ENCODE results near the gene LONP2.
"Not testable (repeated sequence)": the region's sequence is repeated elsewhere in the genome, so short reads cannot be mapped to it uniquely, and the experiment has no call there.

Gene LONP2

GRCh38 chr16:48235556-48236136, 8.5 kb upstream of the LONP2 start:
- no peak for DNase-seq (ENCODE audit: low read depth)

GRCh38 chr16:48236286-48236685, 7.8 kb upstream of the LONP2 start:
- DNase-seq (ENCODE audit: low read depth) = no peak

GRCh38 chr16:48240147-48240546, 4.0 kb upstream of the LONP2 start:
- not testable (repeated sequence) for DNase-seq (ENCODE audit: low read depth)

GRCh38 chr16:48244863-48245195, 729 bp downstream of the LONP2 start:
- DNase-seq (ENCODE audit: low read depth) = no peak

GRCh38 chr16:48246066-48246465, 2.0 kb downstream of the LONP2 start:
- no peak for DNase-seq (ENCODE audit: low read depth)

DNA sequence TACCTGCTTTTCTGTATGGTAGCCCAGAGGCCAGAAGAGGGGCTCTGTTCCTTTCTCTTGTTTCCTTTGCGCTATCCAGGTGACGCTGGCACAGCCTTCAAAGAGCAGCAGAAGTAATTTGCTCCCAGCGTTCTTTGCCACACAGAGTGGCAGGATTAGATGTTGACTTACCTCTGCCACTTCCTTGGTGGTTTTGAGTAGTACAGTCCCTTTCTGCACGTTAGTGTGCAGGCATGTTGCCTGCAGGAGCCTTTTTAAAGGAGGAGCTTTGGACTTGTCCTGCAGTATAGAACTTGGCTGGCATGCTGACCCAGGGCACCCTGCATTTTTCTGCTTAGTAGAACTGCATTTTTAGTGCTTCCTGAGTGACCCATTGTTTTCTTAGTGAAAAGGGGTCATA, 3.2 kb downstream of the LONP2 start, which contains the start of gene ABCC11:
ABCC11 (minus strand) TSS at position 229 of the 400 bp plus-strand sequence. CDS start 15,618 bp downstream, outside the sequence.
- no peak for DNase-seq (ENCODE audit: low read depth)

DNA sequence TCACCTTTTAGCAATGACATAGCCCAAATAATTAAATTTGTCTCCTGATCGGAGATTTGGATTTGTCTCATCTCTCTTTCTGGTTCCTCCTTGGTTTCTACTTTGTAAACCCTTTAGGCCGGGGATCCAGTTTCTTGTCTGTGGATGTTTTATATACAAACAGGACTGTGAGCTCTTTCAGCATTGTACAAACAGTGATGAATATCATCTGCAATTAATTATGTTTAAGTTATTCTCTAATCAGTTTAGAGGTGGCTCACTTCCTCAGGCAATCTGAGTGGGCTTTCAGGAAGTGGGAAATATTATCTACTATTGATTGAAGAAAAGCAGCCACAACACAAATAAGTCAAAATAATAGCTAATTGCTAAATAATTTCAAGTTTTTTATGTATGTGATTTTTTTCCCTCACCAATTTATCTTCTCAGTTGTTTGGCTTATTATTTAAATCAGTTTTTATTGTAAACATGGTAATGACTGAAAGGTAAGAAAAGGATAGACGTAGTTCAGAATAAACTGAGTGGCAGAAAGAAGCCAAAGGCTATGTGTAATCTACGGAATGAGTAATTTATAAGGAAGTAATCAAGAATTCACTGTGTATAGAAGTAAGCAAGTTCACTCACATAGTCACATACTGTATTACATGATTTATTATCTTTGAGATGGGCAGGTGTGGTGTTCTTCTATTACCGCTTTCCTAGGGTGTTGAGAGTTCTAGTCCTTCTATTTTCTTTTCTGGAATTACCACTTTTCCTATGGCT, 6.6 kb downstream of the LONP2 start:
- no peak for DNase-seq (ENCODE audit: low read depth)

DNA sequence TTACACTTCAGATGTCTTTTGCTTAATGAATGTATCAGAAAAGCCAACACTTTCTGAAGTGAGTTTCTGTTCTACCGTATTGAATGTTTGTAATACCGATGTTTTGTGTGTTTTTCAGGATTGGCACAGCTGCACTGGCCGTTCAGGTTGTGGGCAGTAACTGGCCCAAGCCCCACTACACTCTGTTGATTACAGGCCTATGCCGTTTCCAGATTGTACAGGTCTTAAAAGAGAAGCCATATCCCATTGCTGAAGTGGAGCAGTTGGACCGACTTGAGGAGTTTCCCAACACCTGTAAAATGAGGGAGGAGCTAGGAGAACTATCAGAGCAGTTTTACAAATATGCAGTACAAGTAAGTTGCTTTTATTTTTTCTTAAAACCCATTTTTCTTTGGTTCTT, 7.9 kb downstream of the LONP2 start:
- DNase-seq (ENCODE audit: low read depth) = no peak

DNA sequence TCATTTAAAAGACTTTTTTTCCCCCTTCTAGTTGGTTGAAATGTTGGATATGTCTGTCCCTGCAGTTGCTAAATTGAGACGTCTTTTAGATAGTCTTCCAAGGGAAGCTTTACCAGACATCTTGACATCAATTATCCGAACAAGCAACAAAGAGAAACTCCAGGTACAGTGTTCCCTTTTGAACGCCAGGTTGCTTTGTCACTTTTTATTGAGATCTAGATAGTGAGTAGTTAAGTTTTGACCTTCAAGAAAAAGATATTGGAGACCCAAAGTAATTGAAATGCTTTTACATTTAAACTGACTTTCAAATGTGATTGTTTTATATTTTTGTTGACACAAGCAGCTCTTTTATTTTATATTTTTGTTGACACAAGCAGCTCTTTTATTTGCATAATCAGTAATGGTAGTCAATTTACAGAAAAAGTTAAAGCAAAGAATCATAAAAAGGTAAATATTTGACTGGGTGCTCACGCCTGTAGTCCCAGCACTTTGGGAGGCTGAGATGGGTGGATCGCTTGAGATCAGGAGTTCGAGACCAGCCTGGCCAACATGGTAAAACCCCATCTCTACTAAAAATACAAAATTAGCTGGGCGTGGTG, 12.6 kb downstream of the LONP2 start:
- no peak for DNase-seq (ENCODE audit: low read depth)

DNA sequence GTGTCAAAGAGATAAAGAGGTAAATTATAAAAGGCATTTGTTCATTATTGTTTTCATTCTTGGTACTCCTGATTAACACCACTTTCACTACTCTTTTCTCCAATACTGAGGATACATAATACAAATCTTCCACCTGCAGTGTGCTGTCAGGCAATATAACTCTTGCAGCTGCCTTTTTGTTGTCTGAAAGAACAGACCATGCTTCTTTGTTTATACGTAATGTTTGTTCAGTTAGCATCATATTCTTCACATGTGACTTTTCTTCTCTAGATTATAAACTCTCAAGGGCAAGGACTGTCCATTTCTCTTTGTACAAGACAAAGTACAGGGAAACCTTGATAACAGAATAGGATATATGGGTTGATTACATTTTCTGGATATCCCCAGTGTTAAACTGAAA, 17.5 kb downstream of the LONP2 start:
- DNase-seq (ENCODE audit: low read depth) = no peak

DNA sequence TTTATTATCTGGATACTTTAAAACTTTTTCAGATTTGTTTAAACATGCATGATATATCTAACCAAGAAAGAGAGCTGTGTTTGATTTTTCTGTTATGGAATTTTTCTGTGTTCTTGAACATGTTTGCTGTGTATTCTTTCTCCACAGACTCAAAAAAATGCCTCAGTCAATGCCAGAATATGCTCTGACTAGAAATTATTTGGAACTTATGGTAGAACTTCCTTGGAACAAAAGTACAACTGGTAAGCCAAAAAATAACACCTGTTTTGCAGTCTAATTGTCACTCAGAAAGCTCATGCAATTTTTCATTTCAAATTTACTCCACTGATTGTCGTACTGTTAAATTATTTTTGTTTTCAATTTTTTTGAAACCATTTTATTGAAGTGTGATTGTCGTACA, 18.5 kb downstream of the LONP2 start:
- DNase-seq (ENCODE audit: low read depth) = no peak

GRCh38 chr16:48269011-48269410, 24.9 kb downstream of the LONP2 start:
- DNase-seq (ENCODE audit: low read depth) = no peak

DNA sequence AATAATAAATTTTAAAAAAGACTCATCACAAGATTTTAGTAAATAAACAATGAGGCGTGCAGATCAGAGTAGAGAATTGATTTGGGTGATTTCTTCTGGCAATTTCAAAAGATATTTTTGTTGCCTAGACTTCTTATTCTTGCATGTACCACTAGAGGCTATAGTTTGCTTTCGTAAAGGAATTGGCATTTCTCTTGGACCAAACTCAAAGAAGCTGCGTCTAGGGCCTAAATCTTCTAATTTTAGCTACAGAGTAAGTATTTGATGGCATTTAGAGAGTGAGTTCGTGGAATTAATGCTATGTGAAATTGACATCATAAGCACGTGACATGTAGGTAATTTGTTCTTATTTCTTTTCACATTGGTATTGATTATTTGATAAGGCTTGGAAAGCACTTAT, 27.6 kb downstream of the LONP2 start:
- no peak for DNase-seq (ENCODE audit: low read depth)

DNA sequence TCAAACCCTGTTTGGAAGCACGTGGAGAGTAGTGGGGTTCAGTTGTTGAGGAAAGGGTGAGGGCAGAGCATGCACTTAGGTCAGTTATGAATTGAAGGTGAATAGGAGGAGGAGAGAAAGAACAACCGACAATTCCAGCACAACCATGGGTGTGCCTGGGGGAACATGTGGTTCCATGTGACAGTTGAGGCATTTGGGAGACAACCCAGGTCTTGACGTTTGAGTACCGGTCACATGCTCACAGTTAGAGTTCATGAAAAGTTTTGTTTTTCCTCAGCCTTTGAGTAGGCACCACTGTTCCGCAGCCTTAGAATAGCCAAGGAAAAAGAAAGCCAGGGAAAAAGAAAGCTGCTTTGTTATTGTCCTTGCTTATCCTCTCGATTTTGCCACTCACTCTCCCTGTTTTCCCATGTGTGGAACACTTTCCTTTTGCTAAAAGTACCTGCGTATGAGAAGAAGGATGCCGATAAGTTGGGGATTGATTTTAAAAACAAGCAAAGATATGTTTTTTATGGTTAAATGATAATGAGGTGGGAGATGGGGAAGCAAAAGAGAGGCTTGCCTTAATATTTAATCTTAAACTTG, 28.8 kb downstream of the LONP2 start:
- no peak for DNase-seq (ENCODE audit: low read depth)

- no peak for DNase-seq (ENCODE audit: low read depth)
These were observed 30.4 kb downstream of the LONP2 start for GRCh38 chr16:48274476-48274875.

- DNase-seq (ENCODE audit: low read depth) = no peak
These were observed 32.0 kb downstream of the LONP2 start for GRCh38 chr16:48276102-48276501.

GRCh38 chr16:48277158-48277557, 33.1 kb downstream of the LONP2 start:
- DNase-seq (ENCODE audit: low read depth) = no peak

- DNase-seq (ENCODE audit: low read depth) = no peak
These were observed 35.1 kb downstream of the LONP2 start for GRCh38 chr16:48279199-48279598.

DNA sequence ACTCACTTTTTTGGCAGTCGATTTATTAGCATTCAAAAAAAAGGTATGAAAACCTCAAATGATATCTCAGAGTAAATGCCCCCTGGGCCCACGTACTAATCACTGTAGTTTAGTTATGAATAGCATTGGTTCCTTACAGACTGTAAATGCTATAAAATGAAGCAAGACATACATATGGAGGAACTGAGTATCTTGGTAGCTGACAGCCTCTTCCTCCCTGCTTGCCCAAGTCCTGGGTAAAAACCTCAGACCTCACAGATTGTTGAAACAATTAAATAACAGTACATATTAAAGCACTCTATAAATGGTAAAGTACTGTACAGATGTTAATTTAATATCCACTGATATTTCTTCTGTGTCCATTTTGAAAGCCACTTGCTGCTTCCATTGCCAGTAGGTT, 36.4 kb downstream of the LONP2 start:
- DNase-seq (ENCODE audit: low read depth) = no peak

- no peak for DNase-seq (ENCODE audit: low read depth)
These were observed 38.6 kb downstream of the LONP2 start for GRCh38 chr16:48282636-48283263.

DNA sequence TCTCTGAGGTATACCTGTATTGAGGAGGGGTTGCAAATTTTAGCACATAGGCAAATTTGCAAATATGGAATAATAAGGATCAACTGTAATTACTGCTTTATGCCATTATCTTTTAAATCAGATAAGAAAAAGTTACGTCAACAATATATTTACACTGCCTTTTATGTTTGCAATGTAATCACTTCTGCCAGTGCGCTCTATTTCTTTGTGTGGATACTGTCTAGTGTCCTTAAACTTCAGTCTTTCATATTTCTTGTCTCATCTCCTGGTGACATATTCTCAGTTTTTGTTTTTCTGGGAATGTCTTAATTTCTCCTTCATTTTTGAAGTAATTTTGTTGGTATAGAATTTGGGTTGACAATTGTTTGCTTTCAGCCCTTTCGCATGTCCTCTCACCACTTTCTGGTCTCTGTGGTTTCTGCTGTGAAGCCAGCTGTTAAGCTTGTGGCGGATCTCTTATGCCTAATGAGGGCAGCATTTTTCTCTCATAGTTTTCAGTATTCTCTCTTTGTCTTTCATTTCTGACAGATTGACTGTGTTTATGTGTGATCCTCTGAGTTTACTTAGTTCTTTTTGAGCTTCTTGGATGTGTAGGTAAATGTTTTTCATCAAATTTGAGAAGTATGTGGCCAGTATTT, 40.8 kb downstream of the LONP2 start:
- DNase-seq (ENCODE audit: low read depth) = no peak

DNA sequence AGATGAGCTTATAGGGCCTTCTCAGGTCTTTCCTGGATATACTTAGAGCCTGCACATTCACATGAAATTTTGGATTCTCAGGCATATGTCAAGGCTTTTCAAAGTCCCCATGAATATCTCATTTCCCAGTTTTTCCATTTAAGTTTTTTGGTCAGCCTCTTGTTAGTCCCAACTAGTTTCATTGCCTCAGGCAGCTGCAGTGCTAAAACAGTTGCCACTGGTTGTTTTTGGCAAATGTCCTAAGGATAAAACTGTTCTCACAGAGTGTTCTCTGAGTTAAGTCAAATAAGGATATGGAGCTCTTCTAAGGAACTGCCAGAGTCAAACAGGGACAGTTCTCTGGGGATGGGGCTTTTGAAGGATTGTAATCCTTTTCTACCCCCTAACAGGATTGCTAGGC, 43.1 kb downstream of the LONP2 start:
- DNase-seq (ENCODE audit: low read depth) = no peak

All from CMK (cell line).